ENCODE measurements around the gene PCGF3.

GRCh38 chr4:726838-727237, 21.2 kb downstream of the PCGF3 start:
- TF ChIP-seq CTCF (IDR thresholded peaks at IDR 0.05) = no peak
- TF ChIP-seq EP300 (IDR thresholded peaks at IDR 0.05) = no peak

Data from esophagus muscularis mucosa (tissue), 3 donors.